HEK293 (cell line): Measurements from ENCODE around the gene IL4R.

Experiments
- CTCF ChIA-PET: fragments of 350-600 bp; formaldehyde crosslinking; extraction: SDS; loops from one replicate; lab custom pipeline; 2021; ENCODE audit warnings: antibody characterized with exemption; lab: Yijun Ruan, JAX
- POLR2A ChIA-PET: fragments of 300-600 bp; formaldehyde crosslinking; extraction: SDS; loops from one replicate; lab custom pipeline; 2020; ENCODE audit warnings: antibody characterized with exemption, inconsistent platforms; lab: Yijun Ruan, JAX
- H3K27ac ChIP-seq: fragments of 200-500 bp; sonication (Bioruptor generic); 2 replicates; pipeline ENCODE4 v1.5.1; 2014; ENCODE audit warnings: low read depth, low read length, control low read depth, inconsistent platforms; ENCODE audit errors: extremely low read depth
- H3K36me3 ChIP-seq, 2 experiments: fragments of 200-500 bp in 1 of 2; sonication (Bioruptor generic) in 1 of 2; 1 replicate in 1 of 2; 2 replicates in 1 of 2; pipeline ENCODE4 v1.5.1; 2014 to 2017; ENCODE audit warnings: inconsistent platforms in 2 of 2, low read length in 2 of 2; ENCODE audit not compliant: control insufficient read depth in 2 of 2, insufficient read depth in 1 of 2
- H3K4me1 ChIP-seq: fragments of 200-500 bp; sonication (Bioruptor generic); 2 replicates; pipeline ENCODE4 v1.5.1; 2014; ENCODE audit warnings: mild to moderate bottlenecking, low read length, inconsistent platforms; ENCODE audit not compliant: control insufficient read depth, insufficient read depth
- H3K4me3 ChIP-seq: 2 replicates; pipeline ENCODE4 v1.5.1; 2011; ENCODE audit warnings: low read depth, mild to moderate bottlenecking, control low read depth, low read length, moderate library complexity
- H3K9me3 ChIP-seq: fragments of 200-500 bp; sonication (Bioruptor generic); 2 replicates; pipeline ENCODE4 v1.5.1; 2014; ENCODE audit warnings: low read depth, low read length, inconsistent platforms; ENCODE audit not compliant: control insufficient read depth, insufficient read depth
- EGR2 ChIP-seq: fragments of 450-650 bp; formaldehyde crosslinking; IDR thresholded peaks from 2 replicates; pipeline ENCODE4 v1.5.1; 2016; ENCODE audit warnings: low read depth, missing biosample characterization, missing genetic modification characterization
- HOXD13 ChIP-seq: sonication (generic); formaldehyde crosslinking; IDR thresholded peaks from 2 replicates; pipeline ENCODE4 v1.8.0; 2022; ENCODE audit warnings: missing genetic modification reagents, borderline replicate concordance
- KLF17 ChIP-seq: fragments of 450-650 bp; formaldehyde crosslinking; IDR thresholded peaks from 2 replicates; pipeline ENCODE4 v1.5.1; 2016; ENCODE audit warnings: missing biosample characterization, missing genetic modification characterization
- MEIS1 ChIP-seq: sonication (generic); formaldehyde crosslinking; IDR thresholded peaks from 2 replicates; pipeline ENCODE4 v1.8.1; 2022; ENCODE audit warnings: missing genetic modification reagents, mild to moderate bottlenecking, borderline replicate concordance
- PRDM6 ChIP-seq: fragments of 450-650 bp; formaldehyde crosslinking; IDR thresholded peaks from 2 replicates; pipeline ENCODE4 v1.5.1; 2017; ENCODE audit warnings: missing biosample characterization, missing genetic modification characterization
- SALL2 ChIP-seq: fragments of 450-650 bp; formaldehyde crosslinking; IDR thresholded peaks from 2 replicates; pipeline ENCODE4 v1.5.0; 2017; ENCODE audit warnings: missing biosample characterization, mild to moderate bottlenecking, missing genetic modification characterization, borderline replicate concordance
- SCRT1 ChIP-seq: fragments of 450-650 bp; formaldehyde crosslinking; IDR thresholded peaks from 2 replicates; pipeline ENCODE4 v1.5.1; 2016; ENCODE audit warnings: missing biosample characterization, missing genetic modification characterization, borderline replicate concordance
- SP2 ChIP-seq: fragments of 450-650 bp; formaldehyde crosslinking; IDR thresholded peaks from 2 replicates; pipeline ENCODE4 v1.5.1; 2016; ENCODE audit warnings: missing biosample characterization, missing genetic modification characterization
- TCF7L2 ChIP-seq: IDR thresholded peaks from 2 replicates; pipeline ENCODE4 v1.6.1; 2011; ENCODE audit warnings: low read depth, mild to moderate bottlenecking, inconsistent platforms, low read length, moderate library complexity, borderline replicate concordance
- ZBTB17 ChIP-seq: fragments of 450-650 bp; formaldehyde crosslinking; IDR thresholded peaks from 2 replicates; pipeline ENCODE4 v1.5.1; 2016; ENCODE audit warnings: missing biosample characterization, missing genetic modification characterization
- ZBTB6 ChIP-seq: fragments of 450-650 bp; formaldehyde crosslinking; IDR thresholded peaks from 2 replicates; pipeline ENCODE4 v1.5.1; 2017; ENCODE audit warnings: missing biosample characterization, missing genetic modification characterization
- ZFP3 ChIP-seq: fragments of 450-650 bp; formaldehyde crosslinking; IDR thresholded peaks from 2 replicates; pipeline ENCODE4 v1.5.1; 2016; ENCODE audit warnings: low read depth, missing biosample characterization, missing genetic modification characterization
- ZNF10 ChIP-seq: fragments of 450-650 bp; formaldehyde crosslinking; IDR thresholded peaks from 2 replicates; pipeline ENCODE4 v1.5.1; 2017; ENCODE audit warnings: missing biosample characterization, missing genetic modification characterization
- ZNF132 ChIP-seq: fragments of 450-650 bp; formaldehyde crosslinking; IDR thresholded peaks from 2 replicates; pipeline ENCODE4 v1.5.1; 2017; ENCODE audit warnings: missing biosample characterization, missing genetic modification characterization, borderline replicate concordance
- ZNF174 ChIP-seq: fragments of 450-650 bp; formaldehyde crosslinking; IDR thresholded peaks from 2 replicates; pipeline ENCODE4 v1.5.0; 2017; ENCODE audit warnings: missing biosample characterization, mild to moderate bottlenecking, missing genetic modification characterization
- ZNF175 ChIP-seq: fragments of 450-650 bp; formaldehyde crosslinking; IDR thresholded peaks from 2 replicates; pipeline ENCODE4 v1.5.1; 2016; ENCODE audit warnings: missing biosample characterization, missing genetic modification characterization
- ZNF202 ChIP-seq: fragments of 450-650 bp; formaldehyde crosslinking; IDR thresholded peaks from 2 replicates; pipeline ENCODE4 v1.5.1; 2016; ENCODE audit warnings: missing biosample characterization, missing genetic modification characterization, borderline replicate concordance
- ZNF548 ChIP-seq: fragments of 450-650 bp; formaldehyde crosslinking; IDR thresholded peaks from 2 replicates; pipeline ENCODE4 v1.5.1; 2016; ENCODE audit warnings: missing biosample characterization, missing genetic modification characterization
- ZNF560 ChIP-seq: fragments of 450-650 bp; formaldehyde crosslinking; IDR thresholded peaks from 2 replicates; pipeline ENCODE4 v1.5.1; 2017; ENCODE audit warnings: missing biosample characterization, missing genetic modification characterization, borderline replicate concordance
- ZNF585B ChIP-seq: fragments of 450-650 bp; formaldehyde crosslinking; IDR thresholded peaks from 2 replicates; pipeline ENCODE4 v1.5.1; 2016; ENCODE audit warnings: missing biosample characterization, missing genetic modification characterization
- ZNF626 ChIP-seq: fragments of 450-650 bp; sonication (Bioruptor Pico); formaldehyde crosslinking; IDR thresholded peaks from 2 replicates; pipeline ENCODE4 v1.5.1; 2018; ENCODE audit warnings: missing biosample characterization, missing genetic modification characterization, inconsistent platforms
- ZNF837 ChIP-seq: fragments of 450-650 bp; formaldehyde crosslinking; IDR thresholded peaks from 2 replicates; pipeline ENCODE4 v1.5.1; 2016; ENCODE audit warnings: missing biosample characterization, missing genetic modification characterization
- ZXDB ChIP-seq: fragments of 450-650 bp; formaldehyde crosslinking; IDR thresholded peaks from 2 replicates; pipeline ENCODE4 v1.5.1; 2016; ENCODE audit warnings: missing biosample characterization, missing genetic modification characterization
- TF ChIP-seq, protein P1 (sequence below): fragments of 450-650 bp; formaldehyde crosslinking; IDR thresholded peaks from 2 replicates; pipeline ENCODE4 v1.5.1; 2016; ENCODE audit warnings: missing biosample characterization, missing genetic modification characterization
- TF ChIP-seq, protein P2 (sequence below): fragments of 450-650 bp; formaldehyde crosslinking; IDR thresholded peaks from 2 replicates; pipeline ENCODE4 v1.5.1; 2016; ENCODE audit warnings: missing biosample characterization, missing genetic modification characterization

The IL4R gene

DNA sequence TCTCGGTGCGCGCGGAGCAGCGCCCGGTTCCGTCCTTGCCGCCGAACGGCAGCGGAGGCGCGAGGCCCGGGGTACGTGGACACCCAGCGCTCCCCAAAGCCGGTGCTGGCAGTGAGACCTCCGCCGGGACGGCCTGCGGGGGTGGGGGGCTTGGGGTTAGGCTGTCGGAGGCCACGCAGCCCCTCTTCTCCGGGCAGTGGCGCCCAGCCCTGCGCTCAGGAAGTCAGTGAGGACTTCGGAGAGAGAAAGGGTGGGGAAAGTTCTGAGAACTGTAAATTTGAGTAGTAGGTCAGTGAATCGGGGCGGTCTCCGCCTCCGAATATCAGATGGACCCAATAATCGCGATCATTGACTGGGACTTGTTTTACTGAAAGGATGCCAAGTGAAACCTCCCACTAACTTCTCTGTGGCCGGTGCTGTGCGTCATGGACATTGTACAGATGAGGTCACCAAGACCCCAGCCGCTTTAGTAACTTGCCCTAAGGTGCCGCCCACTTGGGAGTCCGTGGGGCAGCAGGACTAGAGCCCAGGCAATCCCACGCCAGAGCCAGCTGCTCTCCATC, 468 bp downstream of the IL4R start (continued):
- TF ChIP-seq ZBTB6 (tag by site-specific recombination) (no peak), SCRT1 (no peak), PRDM6 (tag by site-specific recombination) (no peak), ZNF10 (tag by site-specific recombination) (no peak), ZNF175 (tag by site-specific recombination) (no peak), ZNF837 (tag by site-specific recombination) (no peak), ZNF585B (no peak)

- no peak for TF ChIP-seq EGR2 (tag by site-specific recombination)
- TF ChIP-seq ZFP3 (tag by site-specific recombination), result no peak
- TF ChIP-seq TCF7L2, result no peak
- TF ChIP-seq SALL2, result no peak
- TF ChIP-seq ZNF132 (tag by site-specific recombination), result no peak
- TF ChIP-seq ZBTB17, result no peak
- no peak for TF ChIP-seq ZNF174 (tag by site-specific recombination)
- no peak for TF ChIP-seq KLF17 (tag by site-specific recombination)
- no peak for TF ChIP-seq ZNF548
- TF ChIP-seq, protein P1, sequence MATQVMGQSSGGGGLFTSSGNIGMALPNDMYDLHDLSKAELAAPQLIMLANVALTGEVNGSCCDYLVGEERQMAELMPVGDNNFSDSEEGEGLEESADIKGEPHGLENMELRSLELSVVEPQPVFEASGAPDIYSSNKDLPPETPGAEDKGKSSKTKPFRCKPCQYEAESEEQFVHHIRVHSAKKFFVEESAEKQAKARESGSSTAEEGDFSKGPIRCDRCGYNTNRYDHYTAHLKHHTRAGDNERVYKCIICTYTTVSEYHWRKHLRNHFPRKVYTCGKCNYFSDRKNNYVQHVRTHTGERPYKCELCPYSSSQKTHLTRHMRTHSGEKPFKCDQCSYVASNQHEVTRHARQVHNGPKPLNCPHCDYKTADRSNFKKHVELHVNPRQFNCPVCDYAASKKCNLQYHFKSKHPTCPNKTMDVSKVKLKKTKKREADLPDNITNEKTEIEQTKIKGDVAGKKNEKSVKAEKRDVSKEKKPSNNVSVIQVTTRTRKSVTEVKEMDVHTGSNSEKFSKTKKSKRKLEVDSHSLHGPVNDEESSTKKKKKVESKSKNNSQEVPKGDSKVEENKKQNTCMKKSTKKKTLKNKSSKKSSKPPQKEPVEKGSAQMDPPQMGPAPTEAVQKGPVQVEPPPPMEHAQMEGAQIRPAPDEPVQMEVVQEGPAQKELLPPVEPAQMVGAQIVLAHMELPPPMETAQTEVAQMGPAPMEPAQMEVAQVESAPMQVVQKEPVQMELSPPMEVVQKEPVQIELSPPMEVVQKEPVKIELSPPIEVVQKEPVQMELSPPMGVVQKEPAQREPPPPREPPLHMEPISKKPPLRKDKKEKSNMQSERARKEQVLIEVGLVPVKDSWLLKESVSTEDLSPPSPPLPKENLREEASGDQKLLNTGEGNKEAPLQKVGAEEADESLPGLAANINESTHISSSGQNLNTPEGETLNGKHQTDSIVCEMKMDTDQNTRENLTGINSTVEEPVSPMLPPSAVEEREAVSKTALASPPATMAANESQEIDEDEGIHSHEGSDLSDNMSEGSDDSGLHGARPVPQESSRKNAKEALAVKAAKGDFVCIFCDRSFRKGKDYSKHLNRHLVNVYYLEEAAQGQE (tag by site-specific recombination), result no peak
- no peak for TF ChIP-seq ZNF202
- TF ChIP-seq ZXDB (tag by site-specific recombination), result no peak
- no peak for TF ChIP-seq MEIS1 (CRISPR knock-in tag)
- TF ChIP-seq, protein P2, sequence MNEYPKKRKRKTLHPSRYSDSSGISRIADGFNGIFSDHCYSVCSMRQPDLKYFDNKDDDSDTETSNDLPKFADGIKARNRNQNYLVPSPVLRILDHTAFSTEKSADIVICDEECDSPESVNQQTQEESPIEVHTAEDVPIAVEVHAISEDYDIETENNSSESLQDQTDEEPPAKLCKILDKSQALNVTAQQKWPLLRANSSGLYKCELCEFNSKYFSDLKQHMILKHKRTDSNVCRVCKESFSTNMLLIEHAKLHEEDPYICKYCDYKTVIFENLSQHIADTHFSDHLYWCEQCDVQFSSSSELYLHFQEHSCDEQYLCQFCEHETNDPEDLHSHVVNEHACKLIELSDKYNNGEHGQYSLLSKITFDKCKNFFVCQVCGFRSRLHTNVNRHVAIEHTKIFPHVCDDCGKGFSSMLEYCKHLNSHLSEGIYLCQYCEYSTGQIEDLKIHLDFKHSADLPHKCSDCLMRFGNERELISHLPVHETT, result no peak
- TF ChIP-seq ZNF626 (tag by site-specific recombination), result no peak
- TF ChIP-seq SP2 (tag by site-specific recombination), result no peak
- TF ChIP-seq HOXD13, result no peak
- TF ChIP-seq ZNF560 (tag by site-specific recombination), result no peak
- TF ChIP-seq, all 188 proteins: peak for 0
These were observed 1.2 kb downstream of the IL4R start for GRCh38 chr16:27314986-27315332.

More at GRCh38 chr16:27314986-27315332, 1.2 kb downstream of the IL4R start:
- Histone ChIP-seq H3K4me3 (no peak overlapping the region), H3K9me3 (no peaks in the 10 kb centered on the region), H3K27ac (no peak overlapping the region), H3K36me3 (no peaks in the 10 kb centered on the region), H3K4me1 (no peaks in the 10 kb centered on the region)
- ChIA-PET POLR2A (no interaction called here), CTCF (interaction anchor here (0.8 kb wide), 1 partner anchor 87 kb away, joined by 3 read pairs; no protein-coding TSS in a partner anchor)
